ENCODE results near the gene LIPG.

The LIPG gene

DNA sequence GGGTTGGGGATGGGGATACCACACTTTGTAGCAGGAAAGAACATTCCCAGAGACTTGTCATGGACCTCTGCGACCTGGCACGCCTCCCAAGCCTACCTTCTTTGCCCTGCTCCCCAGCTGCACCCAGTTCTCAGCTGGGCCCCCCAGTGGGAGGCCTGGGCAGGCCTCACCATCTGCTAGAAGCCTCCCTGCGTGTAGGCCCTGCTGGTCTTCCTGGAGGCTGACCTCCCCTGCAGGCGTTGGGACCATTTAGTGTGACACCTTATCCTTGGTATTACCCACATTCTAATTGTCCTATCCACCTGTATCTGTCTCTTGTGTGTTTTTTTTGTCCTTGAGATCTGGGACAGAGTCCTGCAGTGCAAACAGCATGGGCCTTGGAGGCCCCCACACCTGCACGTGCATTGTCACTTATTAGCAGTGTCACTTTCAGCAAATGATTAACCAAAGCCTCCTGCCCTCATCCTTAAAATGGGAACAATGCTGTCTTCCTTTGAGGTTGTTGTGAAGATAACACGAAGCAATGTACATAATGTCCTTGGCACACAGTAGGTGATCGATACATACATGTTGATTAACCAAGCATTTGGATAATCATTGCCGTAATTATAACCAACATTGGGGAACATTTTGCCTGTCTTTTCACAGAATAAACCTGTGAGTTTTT is 77.2 kb downstream of the LIPG start:
- DNase-seq (ENCODE audit: low read depth, low spot score), result no peak

DNA sequence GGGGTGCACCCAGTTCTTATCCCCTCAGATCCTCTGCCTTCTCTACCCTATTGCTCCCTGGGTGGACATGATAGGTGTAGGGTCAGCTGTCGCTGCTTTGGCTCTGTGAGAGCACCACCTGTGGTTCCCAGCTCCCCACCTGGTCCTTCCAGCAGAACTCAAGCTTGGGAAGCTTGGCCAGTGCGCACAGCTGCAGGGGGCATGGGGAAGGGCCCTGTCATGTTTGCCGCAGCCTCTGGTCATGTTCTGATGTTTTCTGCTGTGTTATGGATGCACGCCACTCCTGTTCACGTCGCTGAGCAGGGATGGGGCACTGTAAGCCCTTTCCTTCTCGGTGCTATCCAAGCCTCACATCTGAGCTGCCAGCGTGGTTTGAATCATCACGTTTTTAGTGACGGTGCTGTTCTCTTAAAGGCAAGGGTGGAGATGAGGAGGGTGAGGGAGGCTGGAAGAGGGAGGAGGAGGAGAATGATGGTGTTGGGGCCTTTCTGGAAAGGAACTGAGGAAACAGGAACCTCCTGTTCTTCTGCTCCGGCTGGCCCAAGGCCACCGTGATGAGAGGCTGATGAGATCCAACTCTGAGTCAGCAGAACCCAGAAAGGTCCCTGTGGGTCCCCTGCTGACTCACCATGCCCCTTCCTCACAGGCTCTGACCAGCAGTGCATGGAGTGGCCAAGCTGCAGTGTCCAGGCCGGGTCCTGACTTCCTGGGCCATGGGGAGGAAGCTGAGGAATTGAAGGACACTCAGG is 78.0 kb downstream of the LIPG start:
- no peak for DNase-seq (ENCODE audit: low read depth, low spot score)

DNA sequence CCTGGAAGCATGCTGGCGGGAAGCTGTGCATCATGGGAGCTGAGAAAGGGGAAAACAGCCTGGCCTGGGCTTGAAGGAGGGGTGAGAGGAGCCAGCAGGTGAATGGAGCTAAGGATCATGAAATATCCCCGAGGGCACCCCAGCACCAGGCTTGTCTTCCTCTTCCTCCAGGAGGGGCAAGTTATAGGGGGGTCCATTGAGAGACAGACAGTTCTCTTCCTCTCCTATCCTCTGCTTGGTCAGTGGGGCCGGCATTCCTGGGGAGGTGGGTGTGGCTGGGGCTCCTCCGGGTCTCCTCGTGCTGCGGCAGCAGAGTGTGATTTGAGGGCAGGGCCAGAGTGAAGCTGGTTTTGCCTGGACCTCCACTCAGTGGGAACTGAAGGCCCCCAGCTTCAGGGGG is 78.9 kb downstream of the LIPG start:
- DNase-seq (ENCODE audit: low read depth, low spot score), result no peak

- no peak for DNase-seq (ENCODE audit: low read depth, low spot score)
Observed at GRCh38 chr18:49645196-49645595, 83.3 kb downstream of the LIPG start.

GRCh38 chr18:49645841-49646351 is 84.0 kb downstream of the LIPG start:
- no peak for DNase-seq (ENCODE audit: low read depth, low spot score)

- no peak for DNase-seq (ENCODE audit: low read depth, low spot score)
Observed at GRCh38 chr18:49646873-49647272, 85.0 kb downstream of the LIPG start.

GRCh38 chr18:49647496-49648168 is 85.8 kb downstream of the LIPG start:
- DNase-seq (ENCODE audit: low read depth, low spot score), result no peak

GRCh38 chr18:49648326-49648725 is 86.5 kb downstream of the LIPG start:
- DNase-seq (ENCODE audit: low read depth, low spot score), result no peak
